ENCODE data around the gene TRPM1.
A peak's percentile ranks its signal among the peaks of the same experiment; 100 is the strongest.

TRPM1 gene

DNA sequence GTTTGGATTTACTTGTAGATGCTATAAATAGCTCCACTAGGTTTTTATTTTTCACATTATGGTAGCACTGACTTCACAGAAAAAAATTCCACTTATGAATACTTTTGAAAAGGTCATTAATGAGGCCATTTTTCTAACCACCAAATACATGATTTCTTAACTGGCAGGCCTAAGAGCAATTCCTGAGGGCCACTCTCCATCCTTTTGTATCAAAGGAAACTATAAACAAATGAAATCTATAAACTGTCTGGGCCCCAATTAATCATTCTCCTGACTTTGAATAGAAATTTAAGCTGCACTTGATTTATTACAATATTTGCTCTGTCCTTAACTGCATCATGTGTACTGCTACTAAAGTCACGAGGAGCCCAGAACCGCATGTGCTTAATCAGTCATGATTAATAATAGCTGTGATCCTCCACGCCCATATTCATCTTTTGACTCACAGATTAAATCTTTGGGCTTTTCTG lies 85.0 kb downstream of the TRPM1 start:
- no peak for DNase-seq (ENCODE audit: low spot score)

- no peak for DNase-seq (ENCODE audit: low spot score)
Measured at GRCh38 chr15:31014608-31014925, 87.0 kb downstream of the TRPM1 start.

DNA sequence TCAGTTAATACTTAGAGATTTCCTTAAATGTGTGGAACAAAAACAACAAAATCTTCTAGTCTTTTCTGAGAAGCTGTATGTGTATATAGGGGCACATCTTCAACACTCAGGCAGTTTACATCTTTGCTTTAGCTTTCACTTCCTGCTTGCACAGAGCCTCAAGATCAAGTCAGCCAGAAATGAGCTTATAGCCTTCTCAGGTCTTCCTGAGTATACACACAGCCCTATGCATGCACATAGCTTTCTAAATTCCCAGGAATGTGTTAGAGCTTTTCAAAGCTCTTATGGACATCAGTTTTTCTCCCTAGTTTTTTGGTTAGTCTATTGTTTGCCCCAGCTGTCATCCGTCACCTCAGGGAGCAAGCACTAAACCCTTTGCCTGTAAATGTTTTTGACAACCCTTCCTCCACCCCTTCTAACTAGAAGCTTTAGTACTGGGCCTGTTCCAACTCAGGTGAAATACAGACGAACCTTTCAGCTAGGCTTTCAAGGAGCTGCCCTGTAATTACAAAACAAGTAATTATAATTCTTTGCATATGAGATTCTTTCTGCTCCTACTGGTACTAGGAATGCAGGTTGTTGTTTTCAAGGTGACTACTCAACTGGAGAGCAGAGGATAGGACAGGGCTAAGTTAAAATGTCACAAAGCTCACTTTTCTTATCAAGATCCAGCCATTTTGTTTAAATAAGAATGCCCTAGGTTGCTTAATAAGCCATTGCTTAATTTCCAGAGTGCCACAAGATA lies 87.5 kb downstream of the TRPM1 start:
- DNase-seq (ENCODE audit: low spot score): no peak

DNA sequence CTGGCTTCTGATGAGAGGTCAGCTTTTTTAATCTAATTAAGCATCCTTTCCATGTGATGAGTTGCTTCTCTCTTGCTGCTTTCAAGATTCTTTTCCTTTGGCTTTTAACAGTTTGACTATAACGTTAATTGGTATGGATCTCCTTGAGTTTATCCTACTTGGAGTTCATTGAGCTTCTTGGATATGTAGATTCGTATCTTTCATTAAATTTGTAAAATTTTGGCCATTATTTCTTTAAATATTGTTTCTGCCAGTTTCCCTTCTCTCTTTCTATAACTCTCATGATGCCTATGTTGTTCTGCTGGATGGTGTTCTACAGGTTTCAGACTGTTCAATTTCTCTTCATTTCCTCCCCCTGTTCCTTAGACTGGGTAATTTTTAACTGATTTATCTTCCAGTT lies 89.1 kb downstream of the TRPM1 start:
- DNase-seq (ENCODE audit: low spot score): no peak

DNA sequence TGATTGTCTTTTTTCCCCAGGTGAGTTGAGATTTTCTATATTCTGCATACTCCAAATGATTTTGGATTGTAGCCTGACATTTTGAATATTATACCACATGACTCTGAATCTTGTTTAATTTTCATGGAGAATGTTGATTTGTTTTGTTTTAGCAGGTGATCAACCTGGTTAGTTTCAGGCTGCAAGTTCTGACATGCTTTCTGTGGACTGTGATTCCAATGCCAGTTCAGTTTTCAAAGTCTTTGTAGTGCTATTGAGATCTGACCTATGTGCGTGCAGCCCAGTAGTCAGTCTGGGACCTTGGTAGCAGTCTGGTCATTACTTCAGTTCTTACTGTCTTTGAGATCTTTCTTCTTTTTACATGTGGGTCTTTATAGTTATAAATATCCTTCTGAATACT lies 91.5 kb downstream of the TRPM1 start:
- DNase-seq (ENCODE audit: low spot score): no peak

- no peak for DNase-seq (ENCODE audit: low spot score)
Measured at GRCh38 chr15:31005660-31006059, 95.9 kb downstream of the TRPM1 start.

GRCh38 chr15:31004220-31004733 lies 97.2 kb downstream of the TRPM1 start:
- peak; percentile 52 for DNase-seq (ENCODE audit: low spot score)

DNA sequence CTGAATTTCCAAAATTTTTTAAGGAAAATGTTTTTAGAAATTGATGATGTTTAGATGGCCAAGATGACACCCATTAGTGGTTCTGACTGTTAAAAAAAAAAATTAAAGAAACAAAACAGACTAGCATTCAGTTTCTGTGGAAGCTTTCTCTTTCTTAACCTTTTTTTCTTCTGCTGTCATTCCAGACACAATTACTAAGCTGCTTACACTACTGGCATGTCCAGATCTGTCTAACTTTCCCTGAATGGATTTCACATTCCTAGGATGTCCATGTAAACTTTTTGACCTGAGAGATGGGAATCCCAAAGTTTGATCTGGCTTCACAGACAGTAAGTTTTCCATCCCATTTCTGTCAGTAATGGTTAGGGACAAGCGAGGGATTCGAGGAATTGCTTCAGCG lies 99.8 kb downstream of the TRPM1 start:
- DNase-seq (ENCODE audit: low spot score): no peak

- no peak for DNase-seq (ENCODE audit: low spot score)
Measured at GRCh38 chr15:30999729-31000128, 101.8 kb downstream of the TRPM1 start.

- DNase-seq (ENCODE audit: low spot score): no peak
Measured at GRCh38 chr15:30997270-30997669, 104.3 kb downstream of the TRPM1 start.

DNA sequence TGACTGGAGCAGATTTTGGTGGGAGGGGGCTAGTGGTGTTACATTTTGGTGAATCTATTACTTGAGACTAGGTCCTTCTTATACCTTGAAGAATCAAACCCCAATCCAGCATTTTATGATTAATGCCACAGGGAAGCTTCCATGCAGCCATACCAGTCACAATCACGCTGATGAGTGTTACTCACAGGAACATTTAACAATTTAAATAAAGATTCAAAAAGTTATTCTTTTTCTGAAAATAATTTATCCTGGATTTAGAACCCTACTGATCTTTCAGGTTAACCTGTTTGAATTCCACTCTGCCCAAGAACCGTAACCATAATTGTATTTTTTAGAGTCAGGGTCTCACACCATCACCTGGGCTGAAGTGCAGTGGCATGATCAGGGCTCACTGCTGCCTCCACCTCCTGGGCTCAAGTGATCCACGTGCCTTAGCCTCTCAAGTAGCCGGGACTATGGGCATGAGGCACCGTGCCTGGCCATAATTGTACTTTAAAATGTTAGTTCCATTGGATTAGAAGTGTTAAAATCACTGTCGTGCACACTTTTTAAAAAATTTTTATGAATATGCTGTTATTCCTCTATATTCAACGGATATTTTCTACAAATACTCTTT lies 109.2 kb downstream of the TRPM1 start:
- no peak for DNase-seq (ENCODE audit: low spot score)

GRCh38 chr15:30991255-30992235 lies 110.0 kb downstream of the TRPM1 start, which contains the start of gene MTMR10:
MTMR10 (minus strand) TSS chr15:30991628; CDS start chr15:30991506, 122 bp downstream.
- DNase-seq (ENCODE audit: low spot score): peak; percentile 95

DNA sequence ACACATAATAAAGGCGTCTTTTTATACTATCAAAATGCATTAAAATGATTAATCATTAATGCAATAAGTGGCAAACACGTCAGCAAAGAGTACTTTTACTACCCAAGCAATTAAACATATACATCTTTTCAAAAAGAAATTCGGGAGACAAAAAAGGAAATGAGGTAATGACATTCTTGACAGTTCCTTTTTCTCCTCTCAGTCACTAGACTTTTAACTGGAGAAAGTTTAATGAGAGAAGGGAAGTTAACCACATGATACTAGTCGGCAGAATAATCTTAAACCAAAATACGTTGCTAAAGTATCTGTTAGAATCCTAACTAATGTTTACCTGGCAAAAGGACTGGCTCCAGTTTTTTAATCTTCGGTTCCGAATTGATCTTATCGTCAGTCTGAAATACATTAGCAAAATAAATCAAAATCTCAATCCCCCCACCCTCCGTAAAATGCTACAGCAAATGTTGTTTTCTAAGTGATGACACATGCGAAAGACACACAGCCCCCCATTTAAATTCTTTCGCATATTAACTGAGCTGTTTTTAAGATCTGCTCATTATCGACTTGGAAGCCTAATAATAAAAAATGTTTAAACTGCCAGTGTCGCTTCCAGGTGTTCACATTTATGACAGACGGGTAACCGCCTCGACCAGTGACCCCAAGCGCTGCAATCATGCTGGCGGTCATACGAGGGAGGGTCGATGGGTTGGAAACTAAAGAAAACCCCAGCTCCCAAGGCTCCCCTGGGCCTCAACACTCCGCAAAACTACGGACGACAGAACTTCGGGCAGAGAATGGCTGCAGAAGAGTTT lies 110.9 kb downstream of the TRPM1 start:
- DNase-seq (ENCODE audit: low spot score): no peak

GRCh38 chr15:30990036-30990435 lies 111.5 kb downstream of the TRPM1 start:
- DNase-seq (ENCODE audit: low spot score): no peak

DNA sequence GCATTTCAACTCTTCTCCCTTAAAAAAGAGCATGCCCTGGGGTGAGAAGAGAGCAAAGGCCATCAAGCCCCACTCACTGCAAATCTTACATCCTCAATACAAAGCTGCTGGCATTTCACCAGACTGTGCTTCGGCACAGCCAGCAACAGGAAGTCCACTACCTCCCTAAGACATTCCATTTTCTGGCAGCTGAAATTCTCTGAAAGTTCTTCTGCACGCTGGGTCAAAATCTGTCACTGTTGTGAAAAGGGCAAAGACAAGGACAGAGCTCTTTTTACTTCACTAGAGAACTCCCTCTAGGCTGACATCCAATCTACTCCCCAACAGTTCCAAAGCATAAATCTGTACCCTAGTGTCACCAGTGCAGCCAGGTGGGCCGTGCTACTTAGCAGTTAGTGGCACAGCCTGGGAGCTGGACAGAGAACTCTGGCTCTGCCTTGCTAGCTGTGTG lies 116.4 kb downstream of the TRPM1 start:
- no peak for DNase-seq (ENCODE audit: low spot score)

- no peak for DNase-seq (ENCODE audit: low spot score)
Measured at GRCh38 chr15:30984542-30984941, 117.0 kb downstream of the TRPM1 start.

DNA sequence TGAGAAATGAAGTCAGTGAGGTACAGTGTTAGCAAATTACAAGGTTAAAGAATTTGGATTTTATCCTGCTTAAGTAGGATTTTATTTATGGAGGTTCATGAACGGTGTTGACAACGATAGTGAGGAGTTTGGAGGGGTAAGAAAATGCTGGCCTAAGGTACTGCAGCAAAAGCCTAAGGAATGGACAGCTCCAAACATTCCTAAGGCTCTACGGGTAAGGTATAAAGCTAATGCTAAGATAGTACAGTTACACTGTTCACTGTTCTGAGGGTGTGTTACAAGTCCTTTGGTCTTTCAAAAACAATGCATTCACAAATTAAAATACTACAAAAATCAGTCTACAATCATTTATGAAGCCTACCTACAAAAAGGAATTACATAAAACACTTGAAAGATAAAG lies 117.4 kb downstream of the TRPM1 start:
- DNase-seq (ENCODE audit: low spot score): no peak

GRCh38 chr15:30979457-30979856 lies 122.1 kb downstream of the TRPM1 start:
- no peak for DNase-seq (ENCODE audit: low spot score)

GRCh38 chr15:30978328-30978727 lies 123.2 kb downstream of the TRPM1 start:
- no peak for DNase-seq (ENCODE audit: low spot score)

DNA sequence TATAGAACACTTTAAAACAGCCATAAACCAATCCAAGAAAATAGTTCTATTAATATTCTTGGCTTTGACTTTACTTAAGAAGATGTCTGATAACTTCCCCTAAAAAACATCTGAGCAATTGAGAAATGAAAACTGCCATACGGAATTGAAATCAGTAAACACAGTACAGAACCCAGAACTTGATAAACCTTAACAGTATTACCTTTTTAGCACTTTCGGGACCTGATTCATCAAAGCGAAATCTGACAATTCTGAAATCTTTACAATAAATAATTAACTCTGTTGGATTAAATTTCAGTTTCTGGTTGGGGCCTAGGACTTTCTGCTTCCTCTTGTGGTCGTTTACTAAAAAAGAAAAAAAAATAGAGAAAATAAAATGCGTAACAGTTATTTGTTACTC lies 127.4 kb downstream of the TRPM1 start:
- no peak for DNase-seq (ENCODE audit: low spot score)

GRCh38 chr15:30973379-30973778 lies 128.1 kb downstream of the TRPM1 start:
- no peak for DNase-seq (ENCODE audit: low spot score)

Measured in iPS-NIHi11 (cell line).